ENCODE data around the gene MAPKAPK5.
"Not testable (repeated sequence)": the region's sequence is repeated elsewhere in the genome, so short reads cannot be mapped to it uniquely, and the experiment has no call there.

The MAPKAPK5 gene

GRCh38 chr12:111841750-111842555 is at the start of gene MAPKAPK5:
Gene MAPKAPK5 (plus strand): TSS chr12:111842228. CDS start chr12:111842734, 506 bp downstream.
- DNase-seq = peak; percentile 96

GRCh38 chr12:111792856-111793235 is 49.2 kb upstream of the MAPKAPK5 start:
- DNase-seq = no peak

- DNase-seq = no peak
Measured at GRCh38 chr12:111798182-111798581, 43.8 kb upstream of the MAPKAPK5 start.

GRCh38 chr12:111799758-111800157 is 42.3 kb upstream of the MAPKAPK5 start:
- DNase-seq = no peak

- no peak for DNase-seq
Measured at GRCh38 chr12:111803038-111803626, 38.9 kb upstream of the MAPKAPK5 start.

- no peak for DNase-seq
Measured at GRCh38 chr12:111803851-111804250, 38.2 kb upstream of the MAPKAPK5 start.

- no peak for DNase-seq
Measured at GRCh38 chr12:111806304-111806703, 35.7 kb upstream of the MAPKAPK5 start.

GRCh38 chr12:111807232-111807631 is 34.8 kb upstream of the MAPKAPK5 start:
- DNase-seq = no peak

GRCh38 chr12:111812881-111813741 is 28.9 kb upstream of the MAPKAPK5 start:
- DNase-seq = peak; percentile 66

- DNase-seq = no peak
Measured at GRCh38 chr12:111816065-111816615, 25.9 kb upstream of the MAPKAPK5 start.

- not testable (repeated sequence) for DNase-seq
Measured at GRCh38 chr12:111816898-111817297, 25.1 kb upstream of the MAPKAPK5 start.

- no peak for DNase-seq
Measured at GRCh38 chr12:111818340-111818739, 23.7 kb upstream of the MAPKAPK5 start.

GRCh38 chr12:111819191-111820158 is 22.6 kb upstream of the MAPKAPK5 start:
- DNase-seq = no peak

- not testable (repeated sequence) for DNase-seq
Measured at GRCh38 chr12:111820828-111821227, 21.2 kb upstream of the MAPKAPK5 start.

GRCh38 chr12:111822886-111823285 is 19.1 kb upstream of the MAPKAPK5 start:
- DNase-seq = no peak

GRCh38 chr12:111823891-111824290 is 18.1 kb upstream of the MAPKAPK5 start:
- no peak for DNase-seq

GRCh38 chr12:111824312-111824711 is 17.7 kb upstream of the MAPKAPK5 start:
- DNase-seq = not testable (repeated sequence)

GRCh38 chr12:111825509-111825908 is 16.5 kb upstream of the MAPKAPK5 start:
- DNase-seq = no peak

GRCh38 chr12:111826316-111826715 is 15.7 kb upstream of the MAPKAPK5 start:
- DNase-seq = no peak

- no peak for DNase-seq
Measured at GRCh38 chr12:111826992-111827391, 15.0 kb upstream of the MAPKAPK5 start.

GRCh38 chr12:111827907-111828306 is 14.1 kb upstream of the MAPKAPK5 start:
- DNase-seq = no peak

Measured in CD4-positive, alpha-beta T cell treated with Interleukin-15 for 1 hour (primary cell).